AG04449 (cell line): ENCODE measurements around the gene PTPN23.

Experiments used
- CTCF ChIA-PET: fragments of 350-600 bp; formaldehyde crosslinking; extraction: SDS; loops from one replicate; lab custom pipeline; 2021; ENCODE audit warnings: antibody characterized with exemption; lab: Yijun Ruan, JAX
- POLR2A ChIA-PET: fragments of 400-600, 350-600 bp; formaldehyde crosslinking; extraction: SDS; loops from one replicate; lab custom pipeline; 2020; ENCODE audit warnings: antibody characterized with exemption, inconsistent platforms; lab: Yijun Ruan, JAX
- DNase-seq: peaks from one replicate; pipeline ENCODE4 v3.0.0-alpha.2; 2010; ENCODE audit warnings: low read depth, low spot score
- H3K4me3 ChIP-seq: 2 replicates; pipeline ENCODE4 v1.5.1; 2011; ENCODE audit warnings: low read depth, mild to moderate bottlenecking, control low read depth, low read length
- CTCF ChIP-seq: IDR thresholded peaks from one replicate; pipeline ENCODE4 v1.5.1; 2011; ENCODE audit warnings: mild to moderate bottlenecking, moderate library complexity, low read length, control low read depth, inconsistent platforms; ENCODE audit not compliant: insufficient read depth; ENCODE audit errors: missing control alignments

The PTPN23 gene

GRCh38 chr3:47342151-47342550, 38.7 kb upstream of the PTPN23 start:
- TF ChIP-seq CTCF, result no peak
- no peak for DNase-seq
- H3K4me3 ChIP-seq, result no peak overlapping the region
- CTCF ChIA-PET, result interaction anchor here (1.0 kb wide), 1 partner anchor 28 kb away, joined by 3 read pairs; no protein-coding TSS in a partner anchor
- POLR2A ChIA-PET, result no interaction called here

GRCh38 chr3:47342812-47343211, 38.0 kb upstream of the PTPN23 start:
- CTCF ChIA-PET, result interaction anchor here (1.0 kb wide), 1 partner anchor 28 kb away, joined by 3 read pairs; no protein-coding TSS in a partner anchor
- no peak for DNase-seq
- POLR2A ChIA-PET, result no interaction called here
- no peak overlapping the region for H3K4me3 ChIP-seq
- no peak for TF ChIP-seq CTCF

GRCh38 chr3:47343471-47343971, 37.3 kb upstream of the PTPN23 start:
- CTCF ChIA-PET, result no interaction called here
- no peak for DNase-seq
- POLR2A ChIA-PET, result no interaction called here
- no peak for TF ChIP-seq CTCF
- no peak overlapping the region for H3K4me3 ChIP-seq

GRCh38 chr3:47344971-47345370, 35.9 kb upstream of the PTPN23 start:
- no peak for TF ChIP-seq CTCF
- ChIA-PET POLR2A (no interaction called here), CTCF (interaction anchor here (1.0 kb wide), 1 partner anchor 20 kb away, joined by 3 read pairs; no protein-coding TSS in a partner anchor)
- H3K4me3 ChIP-seq, result no peak overlapping the region
- no peak for DNase-seq

GRCh38 chr3:47347217-47347801, 33.5 kb upstream of the PTPN23 start:
- DNase-seq, result peak; percentile 23
- POLR2A ChIA-PET, result no interaction called here
- H3K4me3 ChIP-seq, result no peak overlapping the region
- CTCF ChIA-PET, result interaction anchor here (0.7 to 1.8 kb wide), 3 partner anchors 23 to 30 kb away, joined by 3 to 5 read pairs (median 5); no protein-coding TSS in a partner anchor
- TF ChIP-seq CTCF, result no peak

GRCh38 chr3:47348411-47349154, 32.2 kb upstream of the PTPN23 start:
- DNase-seq, result no peak
- no peak overlapping the region for H3K4me3 ChIP-seq
- ChIA-PET POLR2A (no interaction called here), CTCF (interaction anchor here (0.7 to 1.8 kb wide), 4 partner anchors 10 to 25 kb away, joined by 3 to 6 read pairs (median 4); no protein-coding TSS in a partner anchor)
- TF ChIP-seq CTCF, result no peak
